HG03175 (cell line): ENCODE results near the gene ADARB2.
"Not testable (repeated sequence)": the region's sequence is repeated elsewhere in the genome, so short reads cannot be mapped to it uniquely, and the experiment has no call there.

ENCODE experiments used
- ATAC-seq: cut with Tn5 transposase; IDR thresholded peaks from one replicate; pipeline ENCODE4 v1.9.1; 2021; ENCODE audit warnings: mild to moderate bottlenecking, moderate library complexity; ENCODE audit not compliant: unreplicated experiment

The ADARB2 gene

GRCh38 chr10:1449572-1450205 is 287.6 kb downstream of the ADARB2 start:
- ATAC-seq = no peak

- ATAC-seq = no peak
These were observed 288.3 kb downstream of the ADARB2 start for GRCh38 chr10:1449021-1449420.

- no peak for ATAC-seq
These were observed 288.9 kb downstream of the ADARB2 start for GRCh38 chr10:1448252-1448930.

GRCh38 chr10:1444826-1445225 is 292.5 kb downstream of the ADARB2 start:
- ATAC-seq = no peak

- ATAC-seq = no peak
These were observed 296.4 kb downstream of the ADARB2 start for GRCh38 chr10:1440897-1441296.

- ATAC-seq = no peak
These were observed 302.2 kb downstream of the ADARB2 start for GRCh38 chr10:1434912-1435692.

- ATAC-seq = no peak
These were observed 303.1 kb downstream of the ADARB2 start for GRCh38 chr10:1434202-1434601.

- ATAC-seq = no peak
These were observed 305.2 kb downstream of the ADARB2 start for GRCh38 chr10:1432161-1432560.

- ATAC-seq = no peak
These were observed 306.1 kb downstream of the ADARB2 start for GRCh38 chr10:1431229-1431628.

GRCh38 chr10:1427521-1428186 is 309.7 kb downstream of the ADARB2 start:
- not testable (repeated sequence) for ATAC-seq

GRCh38 chr10:1426786-1427185 is 310.5 kb downstream of the ADARB2 start:
- ATAC-seq = no peak

- peak; percentile 79 for ATAC-seq
These were observed 311.4 kb downstream of the ADARB2 start for GRCh38 chr10:1425879-1426278.

GRCh38 chr10:1424648-1425047 is 312.7 kb downstream of the ADARB2 start:
- ATAC-seq = no peak

GRCh38 chr10:1423676-1424253 is 313.6 kb downstream of the ADARB2 start:
- no peak for ATAC-seq

GRCh38 chr10:1422275-1422674 is 315.1 kb downstream of the ADARB2 start:
- no peak for ATAC-seq

GRCh38 chr10:1420661-1421362 is 316.5 kb downstream of the ADARB2 start:
- peak; percentile 88 for ATAC-seq

GRCh38 chr10:1419796-1420610 is 317.3 kb downstream of the ADARB2 start:
- no peak for ATAC-seq

- no peak for ATAC-seq
These were observed 319.2 kb downstream of the ADARB2 start for GRCh38 chr10:1418031-1418550.

GRCh38 chr10:1417574-1417973 is 319.8 kb downstream of the ADARB2 start:
- no peak for ATAC-seq
